Measurements from ENCODE around the gene ELMO1.

The ELMO1 gene

GRCh38 chr7:36965625-36966024 lies 483.0 kb downstream of the ELMO1 start:
- Histone ChIP-seq H3K79me2 (ENCODE audit: insufficient read depth, low read length) (no peaks in the 10 kb centered on the region), H4K20me1 (ENCODE audit: insufficient read depth, low read length) (no peaks in the 10 kb centered on the region), H3K36me3 (ENCODE audit: insufficient read depth, low read length) (no peaks in the 10 kb centered on the region), H3K4me1 (ENCODE audit: insufficient read depth, low read length) (peaks cover 16% of the 10 kb centered on the region), H3K27me3 (ENCODE audit: insufficient read depth, low read length, poor library complexity) (no peaks in the 10 kb centered on the region), H3K27ac (ENCODE audit: low read length) (no peak overlapping the region), H2AFZ (ENCODE audit: low read depth, low read length) (no peak overlapping the region), H3K9ac (ENCODE audit: low read depth, low read length) (no peak overlapping the region), H3K9me3 (ENCODE audit: insufficient read depth, low read length, severe bottlenecking) (no peaks in the 10 kb centered on the region), H3K4me3 (ENCODE audit: low read depth in 1 of 2, low read length in 2 of 2) (no peak overlapping the region), H3K4me2 (ENCODE audit: insufficient read depth, low read length) (no peak overlapping the region)
- DNase-seq: no peak
- no peak for ATAC-seq (ENCODE audit: insufficient read depth, low read depth)
- TF ChIP-seq, protein P1, sequence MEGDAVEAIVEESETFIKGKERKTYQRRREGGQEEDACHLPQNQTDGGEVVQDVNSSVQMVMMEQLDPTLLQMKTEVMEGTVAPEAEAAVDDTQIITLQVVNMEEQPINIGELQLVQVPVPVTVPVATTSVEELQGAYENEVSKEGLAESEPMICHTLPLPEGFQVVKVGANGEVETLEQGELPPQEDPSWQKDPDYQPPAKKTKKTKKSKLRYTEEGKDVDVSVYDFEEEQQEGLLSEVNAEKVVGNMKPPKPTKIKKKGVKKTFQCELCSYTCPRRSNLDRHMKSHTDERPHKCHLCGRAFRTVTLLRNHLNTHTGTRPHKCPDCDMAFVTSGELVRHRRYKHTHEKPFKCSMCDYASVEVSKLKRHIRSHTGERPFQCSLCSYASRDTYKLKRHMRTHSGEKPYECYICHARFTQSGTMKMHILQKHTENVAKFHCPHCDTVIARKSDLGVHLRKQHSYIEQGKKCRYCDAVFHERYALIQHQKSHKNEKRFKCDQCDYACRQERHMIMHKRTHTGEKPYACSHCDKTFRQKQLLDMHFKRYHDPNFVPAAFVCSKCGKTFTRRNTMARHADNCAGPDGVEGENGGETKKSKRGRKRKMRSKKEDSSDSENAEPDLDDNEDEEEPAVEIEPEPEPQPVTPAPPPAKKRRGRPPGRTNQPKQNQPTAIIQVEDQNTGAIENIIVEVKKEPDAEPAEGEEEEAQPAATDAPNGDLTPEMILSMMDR (IDR thresholded peaks at IDR 0.05; ENCODE audit: borderline replicate concordance, extremely low read depth, low read length, poor library complexity, severe bottlenecking): no peak
- no peak for TF ChIP-seq EZH2 (IDR thresholded peaks at IDR 0.05; ENCODE audit: borderline replicate concordance, low read depth, low read length, severe bottlenecking)

GRCh38 chr7:36964297-36964696 lies 484.4 kb downstream of the ELMO1 start:
- no peaks in the 10 kb centered on the region for H3K79me2 ChIP-seq (ENCODE audit: insufficient read depth, low read length)
- no peak overlapping the region for H3K4me2 ChIP-seq (ENCODE audit: insufficient read depth, low read length)
- H3K27me3 ChIP-seq (ENCODE audit: insufficient read depth, low read length, poor library complexity): no peaks in the 10 kb centered on the region
- H3K9ac ChIP-seq (ENCODE audit: low read depth, low read length): no peak overlapping the region
- H2AFZ ChIP-seq (ENCODE audit: low read depth, low read length): no peak overlapping the region
- H3K36me3 ChIP-seq (ENCODE audit: insufficient read depth, low read length): no peaks in the 10 kb centered on the region
- H3K4me1 ChIP-seq (ENCODE audit: insufficient read depth, low read length): peaks cover 2% of the 10 kb centered on the region
- no peak overlapping the region for H3K4me3 ChIP-seq (ENCODE audit: low read depth in 1 of 2, low read length in 2 of 2)
- no peak for DNase-seq
- no peaks in the 10 kb centered on the region for H3K9me3 ChIP-seq (ENCODE audit: insufficient read depth, low read length, severe bottlenecking)
- ATAC-seq (ENCODE audit: insufficient read depth, low read depth): no peak
- no peaks in the 10 kb centered on the region for H4K20me1 ChIP-seq (ENCODE audit: insufficient read depth, low read length)
- TF ChIP-seq, protein P1 (IDR thresholded peaks at IDR 0.05; ENCODE audit: borderline replicate concordance, extremely low read depth, low read length, poor library complexity, severe bottlenecking): no peak
- no peak for TF ChIP-seq EZH2 (IDR thresholded peaks at IDR 0.05; ENCODE audit: borderline replicate concordance, low read depth, low read length, severe bottlenecking)
- no peak overlapping the region for H3K27ac ChIP-seq (ENCODE audit: low read length)

DNA sequence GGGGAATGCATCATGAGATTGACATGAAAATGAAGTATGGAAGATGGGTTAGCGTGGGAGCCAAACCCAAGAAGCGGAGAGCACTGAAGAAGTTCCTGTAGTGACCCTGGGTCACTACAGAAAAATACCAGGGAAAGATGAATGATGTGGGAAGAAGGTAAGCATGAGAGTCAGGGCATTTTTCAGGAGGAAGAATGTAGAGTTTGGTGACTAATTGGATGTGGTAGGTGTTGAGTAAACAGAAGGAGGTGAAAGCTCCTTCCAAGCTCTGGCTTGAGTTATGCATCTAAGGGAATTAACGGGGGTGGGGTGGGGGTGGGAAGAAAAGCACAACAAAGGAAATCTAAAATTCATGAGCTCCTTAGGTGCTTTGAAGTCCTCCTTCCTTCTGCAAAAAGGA lies 486.3 kb downstream of the ELMO1 start:
- no peak overlapping the region for H3K27ac ChIP-seq (ENCODE audit: low read length)
- H3K9ac ChIP-seq (ENCODE audit: low read depth, low read length): no peak overlapping the region
- ATAC-seq (ENCODE audit: insufficient read depth, low read depth): no peak
- H3K4me1 ChIP-seq (ENCODE audit: insufficient read depth, low read length): no peaks in the 10 kb centered on the region
- no peak for DNase-seq
- H3K9me3 ChIP-seq (ENCODE audit: insufficient read depth, low read length, severe bottlenecking): no peaks in the 10 kb centered on the region
- H3K36me3 ChIP-seq (ENCODE audit: insufficient read depth, low read length): no peaks in the 10 kb centered on the region
- H3K4me2 ChIP-seq (ENCODE audit: insufficient read depth, low read length): no peak overlapping the region
- H3K27me3 ChIP-seq (ENCODE audit: insufficient read depth, low read length, poor library complexity): no peaks in the 10 kb centered on the region
- H3K79me2 ChIP-seq (ENCODE audit: insufficient read depth, low read length): no peaks in the 10 kb centered on the region
- no peak overlapping the region for H3K4me3 ChIP-seq (ENCODE audit: low read depth in 1 of 2, low read length in 2 of 2)
- no peak for TF ChIP-seq EZH2 (IDR thresholded peaks at IDR 0.05; ENCODE audit: borderline replicate concordance, low read depth, low read length, severe bottlenecking)
- TF ChIP-seq, protein P1 (IDR thresholded peaks at IDR 0.05; ENCODE audit: borderline replicate concordance, extremely low read depth, low read length, poor library complexity, severe bottlenecking): no peak
- H4K20me1 ChIP-seq (ENCODE audit: insufficient read depth, low read length): no peaks in the 10 kb centered on the region
- H2AFZ ChIP-seq (ENCODE audit: low read depth, low read length): no peak overlapping the region

DNA sequence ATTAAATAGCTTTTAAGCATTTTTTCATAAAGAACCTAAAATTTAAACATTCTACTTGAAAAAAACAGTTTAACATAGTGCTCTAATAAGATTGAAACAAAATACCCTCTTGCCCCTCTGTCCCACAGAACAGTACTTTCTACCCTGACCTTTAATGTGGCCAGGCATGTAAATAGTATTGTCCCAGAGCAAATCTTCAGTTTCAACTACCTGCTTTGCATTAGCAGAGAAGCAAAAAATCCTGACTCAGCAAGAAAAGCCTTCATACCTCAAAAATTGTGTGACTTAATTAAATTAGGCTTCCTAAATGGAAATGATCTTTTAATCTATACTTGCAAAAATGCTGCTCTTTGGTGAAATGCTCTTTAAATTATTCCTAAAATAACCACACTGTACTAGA lies 487.0 kb downstream of the ELMO1 start:
- no peaks in the 10 kb centered on the region for H3K9me3 ChIP-seq (ENCODE audit: insufficient read depth, low read length, severe bottlenecking)

More for the DNA sequence above, 487.0 kb downstream of the ELMO1 start:
- no peak overlapping the region for H3K4me3 ChIP-seq (ENCODE audit: low read depth in 1 of 2, low read length in 2 of 2)
- no peaks in the 10 kb centered on the region for H4K20me1 ChIP-seq (ENCODE audit: insufficient read depth, low read length)
- no peak for DNase-seq
- no peaks in the 10 kb centered on the region for H3K79me2 ChIP-seq (ENCODE audit: insufficient read depth, low read length)
- no peak overlapping the region for H3K27ac ChIP-seq (ENCODE audit: low read length)
- no peak for ATAC-seq (ENCODE audit: insufficient read depth, low read depth)
- no peak overlapping the region for H2AFZ ChIP-seq (ENCODE audit: low read depth, low read length)
- H3K36me3 ChIP-seq (ENCODE audit: insufficient read depth, low read length): no peaks in the 10 kb centered on the region
- no peak overlapping the region for H3K4me2 ChIP-seq (ENCODE audit: insufficient read depth, low read length)
- TF ChIP-seq, protein P1 (IDR thresholded peaks at IDR 0.05; ENCODE audit: borderline replicate concordance, extremely low read depth, low read length, poor library complexity, severe bottlenecking): no peak
- TF ChIP-seq EZH2 (IDR thresholded peaks at IDR 0.05; ENCODE audit: borderline replicate concordance, low read depth, low read length, severe bottlenecking): no peak
- no peak overlapping the region for H3K9ac ChIP-seq (ENCODE audit: low read depth, low read length)
- H3K27me3 ChIP-seq (ENCODE audit: insufficient read depth, low read length, poor library complexity): no peaks in the 10 kb centered on the region
- no peaks in the 10 kb centered on the region for H3K4me1 ChIP-seq (ENCODE audit: insufficient read depth, low read length)

All from DND-41 (cell line).